CD4-positive, alpha-beta T cell (primary cell): Measurements from ENCODE around the gene ENAH. TPM values are rescaled to one million over a fixed set of nuclear protein-coding genes. Genes with fewer than 3 reads are reported as not detected.

Source experiments
- ATAC-seq: fragments of 200-7000 bp; cut with Tn5 transposase; one replicate; pipeline ENCODE4 v1.10.0; 2022; ENCODE audit warnings: mild to moderate bottlenecking; ENCODE audit not compliant: poor library complexity
- CTCF ChIA-PET: fragments of 350-600 bp; sonication (Branson Sonifier 250); formaldehyde crosslinking; loops from one replicate; lab custom pipeline; 2021; ENCODE audit warnings: antibody characterized with exemption, inconsistent platforms; lab: Charles Lee
- POLR2A ChIA-PET: fragments of 350-600 bp; sonication (Branson Sonifier 250); formaldehyde crosslinking; loops from one replicate; lab custom pipeline; 2021; ENCODE audit warnings: antibody characterized with exemption, inconsistent platforms; lab: Charles Lee
- DNase-seq, 14 experiments: peaks; one replicate each; pipeline ENCODE4 v3.0.0-alpha.2; 2013 to 2020; ENCODE audit warnings: mixed read lengths in 2 of 14
- H3K27ac ChIP-seq, 2 donors: one replicate each; pipeline versions ENCODE4 v1.5.1 to v1.7.0; 2013; ENCODE audit warnings: low read length in 2 of 2, low read depth in 1 of 2, mild to moderate bottlenecking in 1 of 2
- H3K27me3 ChIP-seq, 2 experiments: 1 replicate in 1 of 2; 2 replicates in 1 of 2; pipeline versions ENCODE4 v1.6.1 to v1.7.0; 2013; ENCODE audit warnings: low read length in 2 of 2, control low read depth in 1 of 2, mild to moderate bottlenecking in 1 of 2, moderate library complexity in 1 of 2; ENCODE audit not compliant: insufficient read depth in 2 of 2, control insufficient read depth in 1 of 2
- H3K36me3 ChIP-seq: one replicate; pipeline ENCODE4 v1.6.1; 2013; ENCODE audit warnings: low read length, control low read depth; ENCODE audit not compliant: insufficient read depth
- H3K4me1 ChIP-seq: one replicate; pipeline ENCODE4 v1.6.1; 2013; ENCODE audit warnings: low read length, control low read depth; ENCODE audit not compliant: insufficient read depth
- H3K4me3 ChIP-seq: one replicate; pipeline ENCODE4 v1.5.1; 2013; ENCODE audit warnings: mild to moderate bottlenecking, low read length, moderate library complexity
- H3K9me3 ChIP-seq, 2 experiments: 1 replicate in 1 of 2; 2 replicates in 1 of 2; pipeline versions ENCODE4 v1.6.1 to v1.7.0; 2013; ENCODE audit warnings: low read length in 2 of 2, mild to moderate bottlenecking in 2 of 2, control low read depth in 1 of 2, moderate library complexity in 1 of 2; ENCODE audit not compliant: control insufficient read depth in 1 of 2, insufficient read depth in 1 of 2
- H3K27ac Mint-ChIP-seq: one replicate; pipeline ENCODE4 v1.8.0; 2020; ENCODE audit warnings: mixed read lengths
- H3K27me3 Mint-ChIP-seq: one replicate; pipeline ENCODE4 v1.8.0; 2021; ENCODE audit warnings: mixed read lengths
- H3K36me3 Mint-ChIP-seq: one replicate; pipeline ENCODE4 v1.8.0; 2021; ENCODE audit warnings: low read depth, mixed read lengths
- H3K4me1 Mint-ChIP-seq: one replicate; pipeline ENCODE4 v1.8.0; 2021; ENCODE audit warnings: low read depth, mixed read lengths
- H3K4me3 Mint-ChIP-seq: one replicate; pipeline ENCODE4 v1.8.0; 2020; ENCODE audit warnings: mild to moderate bottlenecking, mixed read lengths
- H3K9me3 Mint-ChIP-seq: one replicate; pipeline ENCODE4 v1.8.0; 2020; ENCODE audit warnings: mixed read lengths
- CTCF ChIP-seq: fragments of 200-600 bp; IDR thresholded peaks from one replicate; pipeline ENCODE4 v1.8.0; 2022; ENCODE audit warnings: antibody characterized with exemption, mild to moderate bottlenecking
- intact Hi-C, 2 experiments: fragments of 100-400 bp; cut with DNase I in 1 of 2; cut with micrococcal nuclease in 1 of 2; formaldehyde crosslinking; loops; one replicate each; pipeline versions ENCODE4 v1.15.1 to v1.9.0; 2023 to 2025; cut with DNase I, micrococcal nuclease
- total RNA-seq, 174 experiments: library from RNA in 2 of 174; stranded (reverse) in 2 of 174; gene quantifications; one replicate each; pipeline ENCODE4 v1.2.3 and lab custom pipeline; 2021 to 2026

The ENAH gene
- total RNA-seq, 2 experiments from 2014 or later: not detected

- Mint-ChIP-seq H3K4me3 (no peak overlapping the region), H3K4me1 (peaks cover 26% of the 10 kb centered on the region), H3K36me3 (no peaks in the 10 kb centered on the region), H3K27ac (no peak overlapping the region), H3K27me3 (no peaks in the 10 kb centered on the region), H3K9me3 (no peaks in the 10 kb centered on the region)
- Histone ChIP-seq H3K27me3 (no peaks in the 10 kb centered on the region), H3K4me1 (peaks cover 31% of the 10 kb centered on the region), H3K4me3 (no peak overlapping the region), H3K9me3 (peaks cover 0 to 4% of the 10 kb centered on the region in 2 experiments), H3K27ac (no peak overlapping the region), H3K36me3 (no peaks in the 10 kb centered on the region)
- no peak for ATAC-seq
- intact Hi-C loops: no loop called here
- POLR2A ChIA-PET: interaction anchor here (1.6 kb wide), 1 partner anchor 16 kb away, joined by 6 read pairs; no protein-coding TSS in a partner anchor
- CTCF ChIA-PET: no interaction called here
- DNase-seq: no peak
- TF ChIP-seq CTCF: no peak
Measured at GRCh38 chr1:225451340-225451739, 201.6 kb downstream of the ENAH start.

- Histone ChIP-seq H3K4me3 (no peak overlapping the region), H3K27ac (no peak overlapping the region), H3K4me1 (peaks cover 38% of the 10 kb centered on the region), H3K9me3 (peaks cover 0 to 4% of the 10 kb centered on the region in 2 experiments), H3K36me3 (no peaks in the 10 kb centered on the region), H3K27me3 (no peaks in the 10 kb centered on the region)
- no peaks in the 10 kb centered on the region for H3K27me3 Mint-ChIP-seq
- no peaks in the 10 kb centered on the region for H3K9me3 Mint-ChIP-seq
- no peaks in the 10 kb centered on the region for H3K36me3 Mint-ChIP-seq
- no peak overlapping the region for H3K4me3 Mint-ChIP-seq
- peak in 3 of 14 experiments; percentile 31 to 54 (median 34) for DNase-seq
- intact Hi-C loops: no loop called here
- CTCF ChIA-PET: no interaction called here
- POLR2A ChIA-PET: interaction anchor here (1.6 kb wide), 1 partner anchor 17 kb away, joined by 6 read pairs; no protein-coding TSS in a partner anchor
- no peak for TF ChIP-seq CTCF
- no peak overlapping the region for H3K27ac Mint-ChIP-seq
- ATAC-seq: no peak
- H3K4me1 Mint-ChIP-seq: peaks cover 33% of the 10 kb centered on the region
Measured at GRCh38 chr1:225450491-225451191, 202.3 kb downstream of the ENAH start.

- Mint-ChIP-seq H3K4me1 (peaks cover 41% of the 10 kb centered on the region), H3K27ac (no peak overlapping the region), H3K9me3 (no peaks in the 10 kb centered on the region), H3K4me3 (no peak overlapping the region), H3K27me3 (no peaks in the 10 kb centered on the region), H3K36me3 (no peaks in the 10 kb centered on the region)
- no peaks in the 10 kb centered on the region for H3K36me3 ChIP-seq
- H3K27ac ChIP-seq: no peak overlapping the region
- H3K9me3 ChIP-seq: peaks cover 0 to 4% of the 10 kb centered on the region in 2 experiments
- H3K4me3 ChIP-seq: no peak overlapping the region
- H3K4me1 ChIP-seq: peaks cover 44% of the 10 kb centered on the region
- intact Hi-C loops: loop anchor here in 1 of 2 experiments (10.0 kb wide), 1 partner anchor 735 kb away; the partner anchor contains the start of gene ACBD3
- POLR2A ChIA-PET: interaction anchor here (1.6 kb wide), 1 partner anchor 18 kb away, joined by 6 read pairs; no protein-coding TSS in a partner anchor
- DNase-seq: no peak
- CTCF ChIA-PET: interaction anchor here (1.1 kb wide), 1 partner anchor 538 kb away, joined by 4 read pairs; no protein-coding TSS in a partner anchor
- no peak for TF ChIP-seq CTCF
- ATAC-seq: no peak
- H3K27me3 ChIP-seq: no peaks in the 10 kb centered on the region
Measured at GRCh38 chr1:225449774-225450173, 203.1 kb downstream of the ENAH start.
